Stimulated activated CD8-positive, alpha-beta memory T cell treated with anti-CD3 and anti-CD28 coated beads, Interleukin-7, amount 100 ng/mL, for 1 hour (primary cell): ENCODE results near the gene ADSL.
"Not testable (repeated sequence)": the region's sequence is repeated elsewhere in the genome, so short reads cannot be mapped to it uniquely, and the experiment has no call there.

Experiments used
- DNase-seq, 2 donors: peaks; one replicate each; pipeline ENCODE4 v3.0.0-alpha.2; 2020; ENCODE audit warnings: low read depth in 2 of 2

ADSL gene

GRCh38 chr22:40374567-40374966, 28.3 kb downstream of the ADSL start:
- no peak for DNase-seq

GRCh38 chr22:40376149-40376548, 29.8 kb downstream of the ADSL start:
- DNase-seq, result no peak

DNA sequence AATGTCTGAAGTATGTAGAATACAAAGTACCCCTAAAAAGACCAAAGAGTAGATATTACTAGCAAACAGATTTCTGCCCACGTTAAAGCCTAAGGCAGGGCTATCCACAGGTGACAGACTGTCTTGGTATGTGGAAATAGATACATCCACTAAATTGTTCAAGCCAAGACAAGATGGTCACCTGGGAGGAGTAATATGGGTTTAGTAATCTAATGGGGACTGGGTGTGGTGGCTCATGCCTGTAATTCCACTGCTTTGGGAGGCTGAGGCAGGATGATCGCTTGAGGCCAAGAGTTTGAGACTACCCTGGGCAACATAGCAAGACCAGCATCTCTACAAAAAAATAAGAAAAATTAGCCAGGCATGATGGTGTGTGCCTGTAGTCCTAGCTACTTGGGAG, 31.6 kb downstream of the ADSL start:
- DNase-seq, result no peak

DNA sequence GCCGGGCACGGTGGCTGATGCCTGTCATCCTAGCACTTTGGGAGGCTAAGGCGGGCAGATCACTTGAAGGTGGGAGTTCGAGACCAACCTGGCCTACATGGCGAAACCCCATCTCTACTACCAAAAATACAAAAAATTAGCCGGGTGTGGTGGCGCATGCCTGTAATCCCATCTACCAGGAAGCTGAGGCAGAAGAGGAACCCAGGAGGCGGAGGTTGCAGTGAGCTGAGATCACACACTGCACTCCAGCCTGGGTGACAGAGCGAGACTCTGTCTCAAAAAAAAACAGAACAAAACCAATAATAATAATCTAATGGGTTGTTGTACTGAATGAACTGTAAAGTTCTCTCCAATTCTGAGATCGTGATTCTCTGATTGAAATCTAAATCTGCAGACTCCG, 32.1 kb downstream of the ADSL start:
- not testable (repeated sequence) for DNase-seq

DNA sequence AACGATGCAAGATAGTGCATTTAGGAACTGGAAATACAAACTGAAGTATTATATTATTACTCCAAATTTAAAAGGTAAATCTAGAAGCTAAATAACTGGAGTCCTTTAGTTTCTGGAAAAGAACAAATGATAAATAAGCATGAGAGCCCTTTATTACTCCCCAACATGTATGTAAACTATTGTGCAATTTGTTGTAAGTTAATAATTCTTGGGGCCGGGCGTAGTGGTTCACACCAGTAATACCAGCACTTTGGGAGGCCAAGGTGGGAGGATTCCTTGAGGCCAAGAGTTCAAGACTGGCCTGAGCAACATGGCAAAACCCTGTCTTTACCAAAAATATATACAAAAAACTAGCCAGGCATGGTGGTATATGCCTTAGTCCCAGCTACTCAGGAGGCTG, 35.2 kb downstream of the ADSL start:
- DNase-seq, result no peak

DNA sequence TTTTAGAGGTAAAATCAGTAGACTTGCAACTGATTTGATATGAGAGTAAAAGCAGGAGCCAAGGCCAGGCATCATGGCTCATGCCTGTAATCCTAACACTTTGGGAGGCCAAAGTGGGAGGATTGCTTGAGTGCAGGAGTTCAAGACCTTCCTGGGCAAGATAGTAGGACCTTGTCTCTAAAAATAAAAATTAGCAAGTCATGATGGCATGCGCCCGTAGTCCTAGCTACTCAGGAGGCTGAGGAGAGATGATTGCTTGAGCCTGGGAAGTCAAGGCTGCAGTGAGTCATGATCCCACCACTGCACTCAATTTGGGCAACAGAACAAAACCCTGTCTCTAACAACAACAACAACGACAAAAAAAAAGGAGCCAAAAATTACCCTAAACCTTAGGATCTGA, 37.6 kb downstream of the ADSL start:
- no peak for DNase-seq

DNA sequence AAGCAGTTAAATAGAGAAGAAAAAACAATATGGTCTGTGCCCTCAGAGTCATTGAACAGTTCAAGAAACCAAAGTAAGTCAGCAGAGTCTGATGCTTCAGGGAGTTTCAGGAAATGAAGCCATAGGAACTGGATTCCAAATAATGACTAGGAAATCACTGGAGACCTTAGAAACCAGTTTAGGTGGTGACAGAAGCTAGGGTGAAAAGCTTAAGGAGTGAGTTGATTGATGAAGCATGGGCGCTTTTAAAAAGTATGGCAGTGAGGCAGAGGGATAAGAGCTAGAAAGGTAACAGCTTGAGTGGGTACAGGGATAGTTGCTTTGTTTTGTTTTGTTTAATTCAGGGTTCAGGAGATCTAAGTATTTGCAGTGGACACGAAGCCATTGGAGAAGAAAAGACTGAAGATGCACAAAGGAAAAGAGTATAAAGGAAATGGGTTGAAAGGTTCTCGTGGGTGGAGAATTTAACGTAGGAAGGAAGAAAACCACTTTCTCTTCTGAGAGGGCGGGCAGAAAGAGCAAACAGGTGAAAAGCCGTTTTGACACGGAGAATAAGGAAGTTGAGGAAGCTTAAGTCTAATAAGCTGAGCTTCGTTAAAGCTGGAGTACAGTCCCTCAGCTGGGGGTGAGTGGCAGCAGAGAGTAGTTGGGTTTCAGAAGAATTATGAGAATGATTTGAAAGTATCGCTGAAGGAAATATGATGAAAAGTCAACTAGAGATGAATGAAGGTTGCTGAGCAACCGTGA, 38.9 kb downstream of the ADSL start:
- no peak for DNase-seq

DNA sequence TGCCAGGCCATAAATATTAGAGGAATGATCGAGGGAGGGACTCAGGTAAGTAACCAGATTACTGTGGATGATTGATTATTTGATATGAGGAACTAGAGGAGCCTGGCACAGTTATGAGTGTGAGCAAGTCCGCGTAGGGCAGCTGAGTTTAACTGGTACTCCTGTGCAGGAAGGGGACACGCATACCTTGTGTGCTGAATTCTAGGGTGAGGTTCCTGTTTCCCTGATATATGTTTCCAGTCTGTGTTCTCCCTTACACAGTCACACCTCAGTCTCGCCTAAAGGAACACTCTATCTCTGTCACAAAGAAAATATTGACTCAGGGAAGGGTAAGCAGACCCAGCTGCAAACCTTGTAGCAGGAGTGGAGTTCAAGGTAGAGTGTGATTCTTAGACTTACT, 41.4 kb downstream of the ADSL start:
- DNase-seq, result no peak

- no peak for DNase-seq
These were observed 41.9 kb downstream of the ADSL start for GRCh38 chr22:40388231-40388630.

- no peak for DNase-seq
These were observed 45.1 kb downstream of the ADSL start for GRCh38 chr22:40391417-40391816.

GRCh38 chr22:40392618-40393017, 46.3 kb downstream of the ADSL start:
- no peak for DNase-seq

- DNase-seq, result no peak
These were observed 48.3 kb downstream of the ADSL start for GRCh38 chr22:40394607-40395006.

- DNase-seq, result no peak
These were observed 49.3 kb downstream of the ADSL start for GRCh38 chr22:40395607-40396006.

DNA sequence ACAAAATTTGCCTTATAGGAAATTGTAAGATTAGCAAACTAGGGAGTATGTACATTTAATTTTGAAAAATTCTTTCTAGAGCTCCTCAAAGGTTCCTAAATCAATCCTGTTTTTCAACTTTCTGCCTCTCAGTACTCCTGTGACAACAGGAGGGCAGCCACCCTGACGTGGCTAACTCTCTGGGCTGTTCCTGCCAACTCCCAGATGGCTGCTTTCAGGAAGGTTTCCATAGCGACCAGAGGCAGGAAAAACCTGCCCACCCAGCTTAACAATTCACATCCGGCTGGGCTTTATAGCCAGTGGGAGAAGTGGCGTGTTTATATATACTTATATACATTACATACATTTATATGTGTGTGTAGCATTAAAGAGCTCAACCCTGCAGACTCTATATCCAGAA, 50.6 kb downstream of the ADSL start:
- no peak for DNase-seq

GRCh38 chr22:40397396-40397795, 51.1 kb downstream of the ADSL start:
- DNase-seq, result no peak

- DNase-seq, result no peak
These were observed 53.3 kb downstream of the ADSL start for GRCh38 chr22:40399621-40400020.

- DNase-seq, result no peak
These were observed 53.9 kb downstream of the ADSL start for GRCh38 chr22:40400159-40400558.

- DNase-seq, result peak; percentile 20 to 31
These were observed 55.2 kb downstream of the ADSL start for GRCh38 chr22:40401532-40401931.

DNA sequence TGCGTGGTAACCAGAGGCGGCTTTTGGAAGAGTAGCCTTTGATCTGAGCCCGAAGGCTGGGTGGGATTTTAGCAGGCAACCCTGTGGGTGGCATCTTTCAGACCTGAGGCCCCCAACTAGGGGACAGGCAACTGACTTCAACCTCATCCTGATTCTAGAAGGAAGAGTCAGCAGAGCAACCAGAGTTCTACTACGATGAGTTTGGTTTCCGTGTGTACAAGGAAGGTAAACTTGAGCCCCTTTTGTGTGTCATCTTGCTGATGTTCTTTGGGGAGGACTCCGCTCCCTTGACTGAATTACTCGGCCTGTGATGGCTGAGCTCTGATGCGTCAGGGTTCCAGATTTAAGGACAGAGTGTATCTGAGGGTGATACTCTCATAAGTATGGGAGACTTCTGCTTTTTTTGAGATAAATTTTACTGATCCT, 55.7 kb downstream of the ADSL start:
- DNase-seq, result no peak

GRCh38 chr22:40403141-40403540, 56.8 kb downstream of the ADSL start:
- no peak for DNase-seq

DNA sequence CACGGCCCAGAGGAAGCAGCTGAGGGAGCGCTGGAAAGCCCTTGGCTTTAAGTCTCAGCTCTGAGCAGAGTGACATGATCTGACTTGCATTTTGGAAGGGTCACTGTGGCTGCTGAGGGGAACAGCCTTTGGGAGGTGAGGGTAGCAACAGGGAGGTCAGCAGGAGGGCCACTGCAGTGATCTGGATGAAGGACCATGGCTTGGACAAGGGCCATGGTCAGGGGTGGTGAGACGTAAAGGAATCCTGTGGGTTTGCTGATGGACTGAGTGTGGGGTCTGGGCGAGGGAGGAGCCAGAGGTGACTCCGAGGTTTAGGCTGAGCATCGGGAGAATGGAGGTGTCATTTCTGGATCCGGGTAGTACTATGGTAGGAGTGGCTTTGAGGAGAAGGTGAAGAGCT, 57.4 kb downstream of the ADSL start:
- DNase-seq, result no peak

- DNase-seq, result no peak
These were observed 58.2 kb downstream of the ADSL start for GRCh38 chr22:40404251-40405177.
